Activated CD4-positive, alpha-beta T cell treated with anti-CD3 and anti-CD28 coated beads, Interleukin-2, Interleukin-6, amounts not matched to agents 100 ng/mL and 50 ng/mL, durations not matched to agents 16 hours and 8 hours (primary cell): ENCODE measurements around the gene HDAC4.

Source experiments
- DNase-seq: peaks from one replicate; pipeline ENCODE4 v3.0.0-alpha.2; 2020

Gene HDAC4

DNA sequence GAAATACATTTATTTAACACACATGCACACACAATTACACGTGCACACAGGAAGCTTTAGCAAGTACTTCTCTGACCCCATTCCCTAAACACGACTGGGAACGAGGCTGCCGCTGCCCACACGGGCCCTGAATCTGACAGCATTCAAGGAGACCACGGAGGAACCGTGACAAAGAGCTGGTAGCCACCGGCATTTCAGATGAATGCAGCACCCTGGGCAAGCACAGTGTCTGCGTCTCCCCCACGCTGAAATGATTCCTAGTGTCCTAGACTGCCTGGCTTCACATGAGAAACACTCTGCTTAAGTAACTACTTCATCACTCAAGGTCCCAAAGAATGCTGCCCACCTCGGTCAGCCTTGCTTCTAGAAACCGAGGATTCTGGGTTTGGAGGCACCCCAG, 95.0 kb downstream of the HDAC4 start:
- DNase-seq: no peak

- no peak for DNase-seq
Observed at GRCh38 chr2:239305222-239305575, 95.6 kb downstream of the HDAC4 start.

DNA sequence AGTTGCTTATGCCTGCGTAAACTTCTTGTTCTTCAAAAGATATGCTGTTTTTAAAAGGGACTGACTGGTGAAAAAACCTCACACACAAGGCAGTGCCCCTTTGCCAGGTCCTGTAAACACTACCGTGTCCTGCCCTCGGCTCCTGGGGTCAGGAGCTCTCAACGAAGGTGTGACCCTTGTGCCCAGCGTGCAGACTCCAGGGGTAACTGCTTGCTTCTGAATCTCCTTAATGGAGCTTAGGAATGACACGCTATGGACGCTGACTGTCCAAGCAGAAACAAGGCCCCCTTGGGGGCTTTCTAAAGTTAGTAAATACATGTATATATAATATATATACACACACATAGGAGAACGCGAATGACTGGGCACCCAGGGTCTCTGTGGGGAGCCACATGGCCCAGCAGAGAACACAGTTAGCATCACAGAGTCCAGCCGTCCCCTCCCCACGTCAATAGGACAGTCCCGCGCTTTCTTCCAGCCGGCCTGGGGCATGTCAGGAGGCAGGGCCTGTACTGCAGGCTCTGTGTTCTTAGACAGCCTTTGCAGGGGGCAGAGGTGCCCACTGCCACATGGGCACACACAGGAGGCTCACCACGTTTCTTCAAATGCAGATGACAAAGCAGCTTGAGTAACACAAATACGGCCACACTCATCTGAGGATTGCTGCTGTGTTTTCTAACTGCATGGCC, 96.1 kb downstream of the HDAC4 start:
- DNase-seq: no peak

DNA sequence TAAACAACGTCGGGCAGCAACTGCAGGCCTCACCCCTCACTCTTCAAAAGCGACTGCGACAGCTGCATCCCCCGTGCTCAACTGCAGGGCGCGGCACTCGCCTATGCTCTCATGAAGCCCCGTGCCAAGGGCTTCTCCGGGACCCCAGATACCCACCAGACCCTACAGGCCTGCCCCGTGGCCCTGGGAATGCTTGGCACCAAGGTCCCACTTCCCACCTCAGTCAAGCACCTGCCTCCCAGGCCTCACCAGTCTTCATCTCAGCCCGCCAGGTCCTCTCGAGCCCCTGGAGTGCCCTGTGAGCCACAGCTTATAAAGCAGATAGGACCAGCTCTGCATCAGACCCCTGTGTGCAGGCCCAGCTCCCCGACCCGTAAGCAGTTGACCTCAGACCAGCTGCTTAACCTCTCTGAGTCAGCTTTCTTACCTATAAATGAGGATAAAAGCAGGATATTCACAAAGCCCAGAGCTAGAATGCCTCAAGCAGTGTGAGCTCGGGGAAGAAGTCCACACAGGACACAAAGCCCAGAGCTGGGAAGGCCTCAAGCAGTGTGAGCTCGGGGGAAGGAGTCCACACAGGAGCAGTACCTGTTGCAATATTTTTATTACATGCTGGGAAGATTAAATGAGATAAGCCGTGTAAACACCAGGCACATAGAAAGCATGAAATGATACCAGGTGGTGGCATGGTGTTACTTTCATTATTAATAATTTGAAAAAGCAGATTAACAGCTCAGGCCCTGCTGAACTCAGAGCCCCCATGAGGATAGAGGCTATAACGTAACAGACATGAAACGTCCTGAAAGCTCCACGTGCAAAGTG, 96.9 kb downstream of the HDAC4 start:
- peak; percentile 79 for DNase-seq

- no peak for DNase-seq
Observed at GRCh38 chr2:239302808-239303557, 97.8 kb downstream of the HDAC4 start.

- DNase-seq: no peak
Observed at GRCh38 chr2:239302083-239302807, 98.6 kb downstream of the HDAC4 start.

DNA sequence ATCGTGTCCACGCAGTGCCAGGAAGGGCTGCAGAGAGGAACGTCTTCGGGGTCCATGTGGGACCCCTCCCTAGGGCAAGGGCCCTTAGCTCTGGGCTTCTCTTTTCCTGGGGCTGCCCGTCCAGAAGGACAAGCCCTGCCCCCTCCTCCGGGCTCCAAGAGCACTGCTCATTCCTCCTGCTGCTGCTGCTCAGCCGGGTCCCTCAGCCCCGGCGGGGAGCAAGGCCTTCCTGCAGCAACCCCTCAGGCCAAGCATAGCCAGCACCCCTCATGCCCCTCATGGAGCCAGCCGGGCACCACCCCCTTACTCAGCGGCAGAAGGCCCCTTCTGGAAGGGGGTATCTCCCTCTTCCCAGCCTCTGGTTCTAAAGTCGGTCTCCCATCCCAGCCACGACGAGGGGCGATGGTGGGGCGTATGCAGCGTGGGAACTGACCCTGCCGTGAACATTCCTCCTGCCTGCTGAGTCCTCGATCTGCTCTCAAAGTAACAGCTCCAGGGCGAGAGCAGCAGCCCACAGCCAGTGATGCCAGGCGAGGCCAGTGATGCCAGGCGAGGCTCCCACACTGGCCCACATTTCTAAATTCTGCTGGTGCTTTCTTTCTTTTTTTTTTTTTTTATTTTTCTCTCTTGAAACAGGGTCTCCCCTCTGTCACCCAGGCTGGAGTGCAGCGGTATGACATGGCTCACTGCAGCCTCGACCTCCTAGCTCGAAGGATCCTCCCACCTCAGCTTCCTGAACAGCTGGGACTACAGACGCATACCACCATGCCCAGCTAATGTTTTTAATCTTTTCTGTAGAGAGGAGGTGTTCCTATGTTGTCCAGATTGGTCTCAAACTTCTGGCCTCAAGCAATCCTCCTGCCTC, 99.7 kb downstream of the HDAC4 start:
- no peak for DNase-seq

GRCh38 chr2:239300242-239300641, 100.6 kb downstream of the HDAC4 start:
- DNase-seq: no peak

GRCh38 chr2:239299218-239299939, 101.4 kb downstream of the HDAC4 start:
- DNase-seq: no peak

GRCh38 chr2:239298116-239298804, 102.6 kb downstream of the HDAC4 start:
- peak; percentile 73 for DNase-seq

GRCh38 chr2:239297142-239298004, 103.4 kb downstream of the HDAC4 start:
- no peak for DNase-seq

DNA sequence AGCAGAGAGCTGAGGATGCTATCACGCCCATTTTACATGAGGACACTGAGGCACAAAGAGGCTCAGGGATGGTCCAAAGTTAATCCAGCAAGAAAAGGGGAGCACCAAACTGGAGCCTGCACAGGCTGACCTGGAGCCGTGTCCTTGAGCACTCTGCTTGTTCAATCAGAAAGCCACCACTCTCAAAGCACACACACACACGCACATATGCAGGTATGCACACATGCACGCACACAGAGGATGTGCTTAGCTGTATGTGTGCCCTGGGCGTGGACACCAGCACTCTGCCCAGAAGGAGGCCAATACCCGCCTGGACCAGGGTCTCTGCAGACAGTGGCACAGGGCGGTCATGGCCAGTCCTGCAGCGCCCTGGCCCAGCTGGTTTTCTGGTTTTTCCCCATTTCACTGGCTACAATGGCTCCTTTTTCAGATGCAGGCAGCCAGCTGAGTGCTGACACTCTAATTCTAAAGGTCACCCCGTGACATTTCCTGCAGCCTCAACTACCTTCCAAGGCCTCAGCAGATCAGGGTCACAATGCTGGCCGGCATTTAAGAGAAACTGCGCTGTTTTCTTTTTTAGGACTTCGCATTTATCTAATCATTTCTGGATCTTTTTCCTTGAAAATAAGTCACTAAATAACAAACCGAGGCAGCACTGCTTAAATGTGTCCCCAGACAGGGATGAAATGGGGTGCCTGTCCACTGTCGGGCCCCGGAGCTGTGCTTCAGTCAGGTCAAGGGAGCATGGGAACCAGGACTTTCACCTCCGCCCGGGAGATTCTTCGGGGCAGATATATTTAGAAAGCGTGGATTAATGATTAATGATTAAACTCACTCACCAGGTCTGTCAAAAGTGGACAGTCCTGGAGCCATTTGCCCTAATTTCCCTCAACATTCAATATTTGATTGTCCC, 104.5 kb downstream of the HDAC4 start:
- no peak for DNase-seq

GRCh38 chr2:239295377-239296019, 105.3 kb downstream of the HDAC4 start:
- no peak for DNase-seq

- no peak for DNase-seq
Observed at GRCh38 chr2:239294571-239295054, 106.2 kb downstream of the HDAC4 start.

DNA sequence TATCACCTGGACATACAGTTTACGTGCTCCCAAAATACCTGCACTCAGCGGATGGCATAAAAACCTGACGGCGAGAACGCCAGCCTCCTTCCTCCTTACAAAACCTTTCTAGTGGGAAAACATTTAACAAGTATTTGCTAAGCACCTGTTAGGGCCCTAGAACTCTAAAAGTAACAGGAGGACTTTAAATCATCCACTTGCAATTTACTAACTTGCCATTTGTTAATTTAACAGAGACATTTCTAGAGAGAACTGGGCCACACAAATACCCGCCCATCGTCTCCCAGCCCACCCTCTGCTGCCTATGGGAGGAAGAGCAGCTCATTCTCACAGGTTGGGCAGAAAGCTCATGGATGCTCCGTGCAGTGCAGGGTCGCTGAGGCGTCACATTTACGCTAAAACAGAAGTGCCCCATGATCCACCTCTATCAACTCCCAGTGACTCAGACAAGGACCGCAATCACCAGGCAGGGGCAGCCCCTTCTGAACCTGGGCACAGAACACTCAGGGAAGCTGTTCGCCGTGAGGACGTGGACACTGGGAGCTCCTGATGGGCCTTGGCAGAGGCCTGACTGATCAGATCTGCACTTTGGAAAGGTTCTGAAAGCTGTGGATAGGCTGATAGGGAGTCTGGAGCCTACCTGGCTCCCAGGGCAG, 106.9 kb downstream of the HDAC4 start:
- DNase-seq: peak; percentile 76

DNA sequence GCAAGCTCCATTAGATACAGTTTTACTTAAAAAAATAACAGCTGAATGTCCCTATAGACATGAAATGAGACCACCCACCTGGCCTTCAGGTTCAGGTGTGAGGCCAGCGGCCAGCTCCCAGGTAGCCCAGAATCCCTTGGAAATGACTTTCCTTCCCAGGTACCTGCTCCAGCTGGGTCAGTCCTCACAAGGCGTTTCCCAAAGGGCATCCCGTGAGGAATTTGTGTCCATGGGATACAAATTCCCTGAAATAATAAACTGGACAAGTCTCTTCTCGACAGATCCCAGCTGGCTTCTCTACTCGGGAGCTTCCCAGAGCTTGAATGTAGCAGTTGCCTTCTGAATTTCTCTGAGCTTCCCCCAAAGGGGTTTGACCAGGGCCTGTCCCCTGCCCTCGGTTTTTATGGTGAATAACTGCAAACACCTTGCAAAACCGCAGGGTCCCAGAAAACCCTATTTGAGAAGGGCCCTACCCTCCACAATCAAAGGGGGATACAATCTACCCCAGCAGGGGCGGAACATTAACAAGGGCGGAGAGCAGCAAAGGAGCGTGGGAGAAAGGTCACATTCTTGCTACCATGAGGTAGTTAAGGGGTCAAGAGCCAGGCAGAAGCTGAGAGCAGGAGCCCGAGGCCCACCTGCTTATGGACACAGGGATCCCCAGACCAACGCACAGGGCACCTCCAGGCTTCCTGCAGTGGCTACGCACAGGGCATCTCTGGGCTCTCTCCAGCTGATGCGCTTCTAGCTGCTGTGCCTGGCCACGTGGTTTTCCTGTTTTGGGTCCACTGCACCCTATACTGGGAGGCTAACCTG, 107.7 kb downstream of the HDAC4 start:
- no peak for DNase-seq
